HFFc6 (cell line): ENCODE data around the gene UGCG. TPM values are rescaled to one million over a fixed set of nuclear protein-coding genes. Genes with fewer than 3 reads are reported as not detected.

Experiments
- DNase-seq: peaks from one replicate; pipeline ENCODE4 v3.0.0-alpha.2; 2018
- H3K27ac Mint-ChIP-seq: 2 replicates; pipeline ENCODE4 v1.8.0; 2020; ENCODE audit warnings: mild to moderate bottlenecking, mixed read lengths
- H3K27me3 Mint-ChIP-seq: 2 replicates; pipeline ENCODE4 v1.8.0; 2021; ENCODE audit warnings: mild to moderate bottlenecking, moderate library complexity, mixed read lengths; ENCODE audit not compliant: insufficient read depth
- H3K36me3 Mint-ChIP-seq: 2 replicates; pipeline ENCODE4 v1.8.0; 2021; ENCODE audit warnings: low read depth, mixed read lengths
- H3K4me1 Mint-ChIP-seq: 2 replicates; pipeline ENCODE4 v1.8.0; 2020; ENCODE audit warnings: low read depth, mixed read lengths
- H3K4me3 Mint-ChIP-seq: 2 replicates; pipeline ENCODE4 v1.8.0; 2020; ENCODE audit warnings: mild to moderate bottlenecking, moderate library complexity, mixed read lengths
- H3K9me3 Mint-ChIP-seq: 2 replicates; pipeline ENCODE4 v1.8.0; 2020; ENCODE audit warnings: mild to moderate bottlenecking, mixed read lengths
- total RNA-seq, 6 experiments: library from RNA; stranded (reverse); fragmentation: NEBNext Ultra II Directional; extraction: Animal tissue kit (Norgen Biotek cat#: 25700); gene quantifications; 2 replicates in 1 of 6; 3 replicates in 5 of 6; pipeline ENCODE4 v1.2.3, GENCODE V29; 2021
- TF ChIP-seq, protein P1 (sequence below): fragments of 200-600 bp; sonication (generic); IDR thresholded peaks from 2 replicates; pipeline ENCODE4 v1.5.0; 2021; ENCODE audit warnings: antibody characterized with exemption, mild to moderate bottlenecking

UGCG gene
- total RNA-seq, 6 experiments from 2014 or later = 45.5 to 82.3 (median 70.4) TPM

- Mint-ChIP-seq H3K27me3 (no peaks in the 10 kb centered on the region), H3K4me1 (peaks cover 37% of the 10 kb centered on the region), H3K4me3 (no peak overlapping the region), H3K36me3 (peaks cover 37% of the 10 kb centered on the region), H3K9me3 (no peaks in the 10 kb centered on the region), H3K27ac (no peak overlapping the region)
- DNase-seq = no peak
- TF ChIP-seq, protein P1, sequence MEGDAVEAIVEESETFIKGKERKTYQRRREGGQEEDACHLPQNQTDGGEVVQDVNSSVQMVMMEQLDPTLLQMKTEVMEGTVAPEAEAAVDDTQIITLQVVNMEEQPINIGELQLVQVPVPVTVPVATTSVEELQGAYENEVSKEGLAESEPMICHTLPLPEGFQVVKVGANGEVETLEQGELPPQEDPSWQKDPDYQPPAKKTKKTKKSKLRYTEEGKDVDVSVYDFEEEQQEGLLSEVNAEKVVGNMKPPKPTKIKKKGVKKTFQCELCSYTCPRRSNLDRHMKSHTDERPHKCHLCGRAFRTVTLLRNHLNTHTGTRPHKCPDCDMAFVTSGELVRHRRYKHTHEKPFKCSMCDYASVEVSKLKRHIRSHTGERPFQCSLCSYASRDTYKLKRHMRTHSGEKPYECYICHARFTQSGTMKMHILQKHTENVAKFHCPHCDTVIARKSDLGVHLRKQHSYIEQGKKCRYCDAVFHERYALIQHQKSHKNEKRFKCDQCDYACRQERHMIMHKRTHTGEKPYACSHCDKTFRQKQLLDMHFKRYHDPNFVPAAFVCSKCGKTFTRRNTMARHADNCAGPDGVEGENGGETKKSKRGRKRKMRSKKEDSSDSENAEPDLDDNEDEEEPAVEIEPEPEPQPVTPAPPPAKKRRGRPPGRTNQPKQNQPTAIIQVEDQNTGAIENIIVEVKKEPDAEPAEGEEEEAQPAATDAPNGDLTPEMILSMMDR = no peak
Observed at GRCh38 chr9:111916234-111916645, 19.6 kb downstream of the UGCG start.

DNA sequence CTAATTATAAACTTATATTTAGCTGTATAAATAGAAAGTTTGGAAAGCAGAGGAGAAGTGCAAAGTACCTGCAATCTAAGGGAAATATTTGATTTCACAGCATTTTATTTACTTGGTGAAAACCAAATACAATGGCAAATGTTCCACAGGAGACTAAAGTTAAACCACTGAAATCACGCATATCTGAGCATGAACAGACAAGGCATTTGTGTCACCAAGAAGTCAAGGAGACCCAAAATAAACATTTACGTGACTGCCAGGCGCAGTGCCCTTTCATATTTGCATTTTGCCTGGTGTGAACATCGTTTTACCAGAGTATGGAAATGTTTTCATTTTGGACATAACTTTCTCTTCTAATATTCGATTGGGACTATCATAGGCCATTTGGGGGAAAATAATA, 20.6 kb downstream of the UGCG start:
- Mint-ChIP-seq H3K4me3 (no peak overlapping the region), H3K27ac (no peak overlapping the region), H3K27me3 (no peaks in the 10 kb centered on the region), H3K36me3 (peaks cover 37% of the 10 kb centered on the region), H3K9me3 (no peaks in the 10 kb centered on the region), H3K4me1 (peaks cover 39% of the 10 kb centered on the region)
- TF ChIP-seq, protein P1 = no peak
- DNase-seq = no peak

- Mint-ChIP-seq H3K4me1 (peaks cover 39% of the 10 kb centered on the region), H3K27ac (no peak overlapping the region), H3K9me3 (no peaks in the 10 kb centered on the region), H3K27me3 (no peaks in the 10 kb centered on the region), H3K36me3 (peaks cover 42% of the 10 kb centered on the region), H3K4me3 (no peak overlapping the region)
- DNase-seq = no peak
- TF ChIP-seq, protein P1 = no peak
Observed at GRCh38 chr9:111917980-111918379, 21.4 kb downstream of the UGCG start.

GRCh38 chr9:111919875-111920274, 23.3 kb downstream of the UGCG start:
- no peaks in the 10 kb centered on the region for H3K9me3 Mint-ChIP-seq
- DNase-seq = no peak

DNA sequence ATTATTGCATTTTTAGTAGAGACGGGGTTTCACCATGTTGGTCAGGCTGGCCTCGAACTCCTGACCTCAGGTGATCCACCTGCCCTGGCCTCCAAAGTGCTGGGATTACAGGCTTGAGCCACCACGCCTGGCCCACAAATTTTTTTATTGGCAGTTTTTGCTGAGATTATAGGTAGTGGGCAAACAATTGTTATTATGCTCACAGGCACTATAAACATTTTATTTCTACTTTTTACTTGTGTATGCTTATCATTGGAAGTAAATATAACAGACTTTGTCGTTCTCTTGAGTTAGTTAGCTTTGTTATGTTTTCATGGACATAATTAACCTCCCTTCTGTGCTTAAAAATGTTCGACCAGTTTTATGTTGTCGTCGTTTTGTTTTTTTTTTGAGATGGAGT, 23.9 kb downstream of the UGCG start:
- TF ChIP-seq, protein P1 = no peak
- Mint-ChIP-seq H3K4me1 (peaks cover 26% of the 10 kb centered on the region), H3K27me3 (no peaks in the 10 kb centered on the region; the same call in 1 of the 2 replicates), H3K27ac (no peak overlapping the region), H3K4me3 (no peak overlapping the region; the same call in 1 of the 2 replicates), H3K36me3 (peaks cover 28% of the 10 kb centered on the region), H3K9me3 (no peaks in the 10 kb centered on the region)
- DNase-seq = no peak

More at GRCh38 chr9:111919875-111920274, 23.3 kb downstream of the UGCG start:
- Mint-ChIP-seq H3K27me3 (no peaks in the 10 kb centered on the region; the same call in 1 of the 2 replicates), H3K27ac (no peak overlapping the region; the same call in 1 of the 2 replicates), H3K4me1 (peaks cover 27% of the 10 kb centered on the region), H3K36me3 (peaks cover 34% of the 10 kb centered on the region), H3K4me3 (no peak overlapping the region)
- TF ChIP-seq, protein P1 = no peak
